ENCODE results near the gene RC3H1. TPM values are rescaled to one million over a fixed set of nuclear protein-coding genes. Genes with fewer than 3 reads are reported as not detected.

The RC3H1 gene
- total RNA-seq, 1 donor = 31.8 TPM

DNA sequence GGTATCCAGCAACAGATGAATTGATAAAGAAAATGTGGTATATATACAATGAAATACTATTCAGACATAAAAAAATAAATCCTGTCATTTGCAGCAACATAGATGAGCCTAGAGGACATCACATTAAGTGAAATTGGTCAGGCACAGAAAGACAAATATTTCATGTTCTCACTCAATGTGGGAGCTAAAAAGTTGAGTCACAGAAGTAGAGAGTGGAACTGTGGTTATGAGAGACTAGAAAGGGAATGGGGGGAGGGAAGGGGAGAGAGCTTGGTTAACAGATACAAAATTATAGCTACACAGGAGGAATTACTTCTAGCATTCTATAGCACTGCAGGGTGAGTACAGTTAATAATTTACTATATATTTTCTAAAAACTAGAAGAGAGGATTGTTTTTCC, 68.0 kb downstream of the RC3H1 start:
- H3K36me3 ChIP-seq (ENCODE audit: insufficient read depth, low read length) = peaks cover 39% of the 10 kb centered on the region
- TF ChIP-seq, protein P1, sequence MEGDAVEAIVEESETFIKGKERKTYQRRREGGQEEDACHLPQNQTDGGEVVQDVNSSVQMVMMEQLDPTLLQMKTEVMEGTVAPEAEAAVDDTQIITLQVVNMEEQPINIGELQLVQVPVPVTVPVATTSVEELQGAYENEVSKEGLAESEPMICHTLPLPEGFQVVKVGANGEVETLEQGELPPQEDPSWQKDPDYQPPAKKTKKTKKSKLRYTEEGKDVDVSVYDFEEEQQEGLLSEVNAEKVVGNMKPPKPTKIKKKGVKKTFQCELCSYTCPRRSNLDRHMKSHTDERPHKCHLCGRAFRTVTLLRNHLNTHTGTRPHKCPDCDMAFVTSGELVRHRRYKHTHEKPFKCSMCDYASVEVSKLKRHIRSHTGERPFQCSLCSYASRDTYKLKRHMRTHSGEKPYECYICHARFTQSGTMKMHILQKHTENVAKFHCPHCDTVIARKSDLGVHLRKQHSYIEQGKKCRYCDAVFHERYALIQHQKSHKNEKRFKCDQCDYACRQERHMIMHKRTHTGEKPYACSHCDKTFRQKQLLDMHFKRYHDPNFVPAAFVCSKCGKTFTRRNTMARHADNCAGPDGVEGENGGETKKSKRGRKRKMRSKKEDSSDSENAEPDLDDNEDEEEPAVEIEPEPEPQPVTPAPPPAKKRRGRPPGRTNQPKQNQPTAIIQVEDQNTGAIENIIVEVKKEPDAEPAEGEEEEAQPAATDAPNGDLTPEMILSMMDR (IDR thresholded peaks at IDR 0.05; ENCODE audit: extremely low read depth, low read depth, low read length) = no peak
- peak; percentile 61 for DNase-seq (ENCODE audit: insufficient read length, low spot score, missing footprints)

DNA sequence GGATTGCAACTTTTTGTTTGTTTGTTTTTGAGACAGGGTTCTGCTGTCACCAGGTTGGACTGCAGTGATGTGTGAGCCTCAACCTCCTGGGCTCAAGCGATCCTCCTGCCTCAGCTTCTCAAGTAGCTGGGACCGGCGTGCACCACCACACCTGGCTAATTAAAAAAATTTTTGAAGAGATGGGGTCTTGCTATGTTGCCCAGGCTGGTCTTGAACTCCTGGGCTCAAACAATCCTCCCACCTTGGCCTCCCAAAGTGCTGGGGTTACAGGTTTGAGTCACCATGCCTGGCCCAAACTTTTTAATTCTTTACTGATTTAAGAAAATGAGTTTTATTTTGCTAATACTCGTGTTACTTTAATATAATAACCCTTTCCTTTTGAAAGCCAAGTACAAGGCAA, 73.6 kb downstream of the RC3H1 start:
- H4K20me1 ChIP-seq (ENCODE audit: insufficient read depth, low read length) = peaks cover 2% of the 10 kb centered on the region
- H3K4me3 ChIP-seq (ENCODE audit: insufficient read depth, low read length) = no peak overlapping the region
- peaks cover 67% of the 10 kb centered on the region for H3K36me3 ChIP-seq (ENCODE audit: insufficient read depth, low read length)
- no peak overlapping the region for H3K4me2 ChIP-seq (ENCODE audit: insufficient read depth, low read length)
- no peak for DNase-seq (ENCODE audit: insufficient read length, low spot score, missing footprints)
- no peak overlapping the region for H3K27ac ChIP-seq (ENCODE audit: low read depth, low read length)
- TF ChIP-seq, protein P1 (IDR thresholded peaks at IDR 0.05; ENCODE audit: extremely low read depth, low read depth, low read length) = no peak
- H3K27me3 ChIP-seq (ENCODE audit: insufficient read depth, low read length) = no peaks in the 10 kb centered on the region
- no peaks in the 10 kb centered on the region for H3K9me3 ChIP-seq (ENCODE audit: low read depth, low read length)
- H3K4me1 ChIP-seq (ENCODE audit: insufficient read depth, low read length) = no peaks in the 10 kb centered on the region
- H3K79me2 ChIP-seq (ENCODE audit: insufficient read depth, low read length) = no peaks in the 10 kb centered on the region
- no peak overlapping the region for H2AFZ ChIP-seq (ENCODE audit: low read length)

More for the DNA sequence above, 68.0 kb downstream of the RC3H1 start:
- Histone ChIP-seq H3K4me3 (ENCODE audit: insufficient read depth, low read length) (no peak overlapping the region), H3K27me3 (ENCODE audit: insufficient read depth, low read length) (no peaks in the 10 kb centered on the region), H2AFZ (ENCODE audit: low read length) (no peak overlapping the region), H3K27ac (ENCODE audit: low read depth, low read length) (no peak overlapping the region), H4K20me1 (ENCODE audit: insufficient read depth, low read length) (no peaks in the 10 kb centered on the region), H3K9me3 (ENCODE audit: low read depth, low read length) (no peaks in the 10 kb centered on the region), H3K4me2 (ENCODE audit: insufficient read depth, low read length) (no peak overlapping the region), H3K79me2 (ENCODE audit: insufficient read depth, low read length) (no peaks in the 10 kb centered on the region), H3K4me1 (ENCODE audit: insufficient read depth, low read length) (no peaks in the 10 kb centered on the region)

DNA sequence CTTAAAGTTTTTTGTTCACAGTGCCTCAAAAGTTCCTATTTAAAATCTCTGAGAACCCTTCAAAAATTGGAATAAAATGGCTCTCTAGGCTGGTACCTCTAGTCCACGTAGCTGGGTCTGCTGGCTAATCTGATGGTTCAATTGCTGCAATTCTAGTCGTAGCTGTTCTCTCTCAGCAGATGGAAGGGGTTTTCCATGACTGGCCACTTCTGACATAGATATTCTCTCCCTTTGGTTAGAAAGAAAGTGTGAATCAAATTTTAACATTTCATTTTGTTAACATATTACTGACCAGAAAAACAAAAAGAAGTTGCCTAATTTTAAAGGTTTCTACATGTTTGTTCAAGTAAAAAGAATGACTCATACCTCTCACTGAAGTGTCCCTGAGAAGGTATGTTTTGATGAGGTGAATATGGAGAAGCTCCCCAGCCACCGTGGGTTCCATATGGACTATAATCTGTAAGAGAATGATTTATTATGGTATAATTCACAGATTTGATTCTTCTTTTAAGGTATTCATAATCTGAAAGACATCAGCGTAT, 75.7 kb downstream of the RC3H1 start:
- H3K27ac ChIP-seq (ENCODE audit: low read depth, low read length) = no peak overlapping the region
- no peak overlapping the region for H3K4me2 ChIP-seq (ENCODE audit: insufficient read depth, low read length)
- H3K79me2 ChIP-seq (ENCODE audit: insufficient read depth, low read length) = no peaks in the 10 kb centered on the region
- H3K4me3 ChIP-seq (ENCODE audit: insufficient read depth, low read length) = no peak overlapping the region
- no peak for DNase-seq (ENCODE audit: insufficient read length, low spot score, missing footprints)
- H2AFZ ChIP-seq (ENCODE audit: low read length) = no peak overlapping the region
- no peaks in the 10 kb centered on the region for H3K4me1 ChIP-seq (ENCODE audit: insufficient read depth, low read length)
- TF ChIP-seq, protein P1 (IDR thresholded peaks at IDR 0.05; ENCODE audit: extremely low read depth, low read depth, low read length) = no peak
- H3K36me3 ChIP-seq (ENCODE audit: insufficient read depth, low read length) = peaks cover 79% of the 10 kb centered on the region
- peaks cover 5% of the 10 kb centered on the region for H4K20me1 ChIP-seq (ENCODE audit: insufficient read depth, low read length)
- H3K27me3 ChIP-seq (ENCODE audit: insufficient read depth, low read length) = no peaks in the 10 kb centered on the region
- no peaks in the 10 kb centered on the region for H3K9me3 ChIP-seq (ENCODE audit: low read depth, low read length)

DNA sequence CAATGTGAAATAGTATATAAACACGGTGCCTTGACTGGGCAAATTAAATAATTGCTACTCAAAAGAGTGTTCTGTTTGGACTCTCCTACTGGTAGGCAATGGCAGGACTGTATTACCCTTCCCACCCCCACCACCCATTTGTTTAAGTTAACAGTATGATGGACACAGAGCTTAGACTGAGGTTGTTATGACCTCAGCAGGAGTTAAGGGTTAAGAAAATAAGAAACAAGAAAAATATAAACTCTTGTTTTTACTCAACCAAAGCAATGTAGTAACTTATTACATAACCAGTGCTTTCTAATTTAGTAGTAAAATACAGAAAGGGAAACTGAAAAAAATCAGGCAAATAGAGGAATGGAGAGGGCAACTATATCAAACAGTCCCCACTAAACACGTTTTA, 85.1 kb downstream of the RC3H1 start:
- Histone ChIP-seq H3K4me3 (ENCODE audit: insufficient read depth, low read length) (no peak overlapping the region), H3K4me2 (ENCODE audit: insufficient read depth, low read length) (no peak overlapping the region), H3K36me3 (ENCODE audit: insufficient read depth, low read length) (peaks cover 40% of the 10 kb centered on the region), H3K27me3 (ENCODE audit: insufficient read depth, low read length) (no peaks in the 10 kb centered on the region), H3K9me3 (ENCODE audit: low read depth, low read length) (no peaks in the 10 kb centered on the region), H3K79me2 (ENCODE audit: insufficient read depth, low read length) (no peaks in the 10 kb centered on the region), H4K20me1 (ENCODE audit: insufficient read depth, low read length) (no peaks in the 10 kb centered on the region), H2AFZ (ENCODE audit: low read length) (no peak overlapping the region), H3K27ac (ENCODE audit: low read depth, low read length) (no peak overlapping the region), H3K4me1 (ENCODE audit: insufficient read depth, low read length) (no peaks in the 10 kb centered on the region)
- DNase-seq (ENCODE audit: insufficient read length, low spot score, missing footprints) = no peak
- TF ChIP-seq, protein P1 (IDR thresholded peaks at IDR 0.05; ENCODE audit: extremely low read depth, low read depth, low read length) = no peak

All from osteoblast (primary cell).